Osteocyte (in vitro differentiated cells): ENCODE data around the gene LIMCH1. TPM values are rescaled to one million over a fixed set of nuclear protein-coding genes. Genes with fewer than 3 reads are reported as not detected.

Source experiments
- DNase-seq: peaks from one replicate; pipeline ENCODE4 v3.0.0; 2021; ENCODE audit warnings: mixed read lengths; ENCODE audit not compliant: unreplicated experiment; ENCODE audit errors: extremely low spot score
- H3K27ac Mint-ChIP-seq: one replicate; pipeline ENCODE4 v1.8.0; 2021; ENCODE audit warnings: mild to moderate bottlenecking, mixed read lengths; ENCODE audit not compliant: unreplicated experiment
- H3K27me3 Mint-ChIP-seq: one replicate; pipeline ENCODE4 v1.8.0; 2021; ENCODE audit warnings: mixed read lengths; ENCODE audit not compliant: unreplicated experiment
- H3K36me3 Mint-ChIP-seq: one replicate; pipeline ENCODE4 v1.8.0; 2021; ENCODE audit warnings: mixed read lengths; ENCODE audit not compliant: unreplicated experiment
- H3K4me1 Mint-ChIP-seq: one replicate; pipeline ENCODE4 v1.8.0; 2021; ENCODE audit warnings: mixed read lengths; ENCODE audit not compliant: unreplicated experiment
- H3K4me3 Mint-ChIP-seq: one replicate; pipeline ENCODE4 v1.8.0; 2021; ENCODE audit warnings: mild to moderate bottlenecking, moderate library complexity, mixed read lengths; ENCODE audit not compliant: unreplicated experiment
- H3K9me3 Mint-ChIP-seq: one replicate; pipeline ENCODE4 v1.8.0; 2021; ENCODE audit warnings: mixed read lengths; ENCODE audit not compliant: unreplicated experiment
- CTCF ChIP-seq: fragments of 200-600 bp; sonication (generic); IDR thresholded peaks from 2 replicates; pipeline ENCODE4 v1.5.0; 2021; ENCODE audit warnings: antibody characterized with exemption, mild to moderate bottlenecking, moderate library complexity
- total RNA-seq: library from RNA; stranded (reverse); gene quantifications from 2 replicates; pipeline ENCODE4 v1.2.1, GENCODE V29; 2021

LIMCH1 gene
- total RNA-seq, 1 donor from 2014 or later, result 0.43 TPM

GRCh38 chr4:41653523-41653922, 115.6 kb downstream of the LIMCH1 start:
- Mint-ChIP-seq H3K9me3 (no peaks in the 10 kb centered on the region), H3K27me3 (peaks cover 11% of the 10 kb centered on the region), H3K4me1 (no peaks in the 10 kb centered on the region), H3K4me3 (no peak overlapping the region), H3K27ac (no peak overlapping the region), H3K36me3 (no peaks in the 10 kb centered on the region)
- no peak for TF ChIP-seq CTCF
- no peak for DNase-seq

DNA sequence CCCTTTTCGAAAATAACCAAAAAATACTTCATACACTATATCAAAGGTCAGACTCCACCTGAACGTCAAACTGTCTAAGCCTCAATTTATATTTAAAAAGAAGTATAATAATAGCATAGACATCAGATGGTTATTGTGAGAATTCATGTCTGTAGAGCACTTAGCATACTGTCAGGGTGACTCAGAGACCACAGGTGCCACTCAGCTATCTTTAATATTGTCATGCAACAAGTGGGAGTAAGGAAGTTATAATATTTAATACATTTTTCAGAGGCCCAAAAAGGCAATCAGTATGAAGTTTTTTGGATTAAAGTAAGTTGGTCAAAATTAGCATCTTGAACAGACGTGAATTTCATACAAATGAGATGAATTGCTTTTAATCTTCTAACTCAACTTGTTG, 117.2 kb downstream of the LIMCH1 start:
- TF ChIP-seq CTCF, result no peak
- H3K27me3 Mint-ChIP-seq, result peaks cover 14% of the 10 kb centered on the region
- H3K27ac Mint-ChIP-seq, result no peak overlapping the region
- no peaks in the 10 kb centered on the region for H3K4me1 Mint-ChIP-seq
- no peak overlapping the region for H3K4me3 Mint-ChIP-seq
- no peak for DNase-seq
- no peaks in the 10 kb centered on the region for H3K9me3 Mint-ChIP-seq
- no peaks in the 10 kb centered on the region for H3K36me3 Mint-ChIP-seq

GRCh38 chr4:41656106-41656505, 118.1 kb downstream of the LIMCH1 start:
- no peak for DNase-seq
- Mint-ChIP-seq H3K4me1 (no peaks in the 10 kb centered on the region), H3K27me3 (peaks cover 20% of the 10 kb centered on the region), H3K4me3 (no peak overlapping the region), H3K27ac (no peak overlapping the region), H3K36me3 (no peaks in the 10 kb centered on the region), H3K9me3 (no peaks in the 10 kb centered on the region)
- TF ChIP-seq CTCF, result no peak

DNA sequence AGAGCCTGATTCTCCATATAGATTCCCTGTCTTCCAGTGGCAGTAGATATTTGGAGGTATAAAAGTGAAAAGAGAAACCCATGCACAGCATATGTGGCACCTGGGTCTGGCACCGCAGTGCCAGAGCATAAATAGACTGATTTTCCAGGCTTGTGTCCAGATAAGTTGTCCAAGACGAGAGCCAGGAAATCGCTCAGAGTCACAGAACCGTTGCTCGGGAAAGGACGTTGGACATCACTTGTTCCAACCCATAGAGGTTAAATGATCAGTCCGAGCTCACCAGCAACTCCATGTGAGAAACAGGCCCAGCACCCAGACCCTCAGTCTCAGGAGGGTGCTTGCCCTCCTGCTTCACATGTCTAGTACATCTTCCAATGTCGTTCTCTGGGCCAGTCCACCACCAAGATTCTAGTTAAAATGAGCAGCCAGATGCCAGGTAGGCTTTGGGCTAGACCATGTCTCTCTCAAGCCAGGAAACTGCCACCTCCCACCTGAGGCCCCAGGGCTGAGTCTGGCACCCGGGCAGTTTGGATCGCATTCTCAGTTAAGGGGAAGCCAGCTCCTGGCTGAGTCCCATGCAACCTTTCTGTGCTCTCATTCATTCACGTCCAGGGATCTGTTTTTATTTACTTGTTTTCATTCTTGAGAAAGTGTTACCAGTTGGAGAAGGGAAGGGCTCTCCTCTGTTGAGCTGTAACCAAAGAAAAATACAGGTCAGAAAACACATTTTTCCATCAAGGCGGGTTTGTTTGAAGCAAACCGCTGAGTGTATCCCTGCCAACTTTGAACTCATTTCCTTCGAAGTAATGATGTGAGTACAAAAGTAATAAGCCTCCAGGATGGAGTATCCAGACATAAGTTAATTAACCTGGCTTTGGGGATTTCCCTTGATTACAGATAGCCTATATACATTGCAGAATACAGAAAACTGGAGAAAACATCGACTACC, 118.9 kb downstream of the LIMCH1 start:
- Mint-ChIP-seq H3K4me1 (no peaks in the 10 kb centered on the region), H3K27ac (no peak overlapping the region), H3K36me3 (no peaks in the 10 kb centered on the region), H3K4me3 (no peak overlapping the region), H3K9me3 (no peaks in the 10 kb centered on the region), H3K27me3 (peaks cover 22% of the 10 kb centered on the region)
- TF ChIP-seq CTCF, result no peak
- DNase-seq, result no peak

- Mint-ChIP-seq H3K4me1 (no peaks in the 10 kb centered on the region), H3K4me3 (no peak overlapping the region), H3K9me3 (no peaks in the 10 kb centered on the region), H3K27me3 (peaks cover 22% of the 10 kb centered on the region), H3K27ac (no peak overlapping the region), H3K36me3 (no peaks in the 10 kb centered on the region)
- DNase-seq, result no peak
- TF ChIP-seq CTCF, result no peak
Measured at GRCh38 chr4:41657561-41657960, 119.6 kb downstream of the LIMCH1 start.
